ENCODE measurements around the gene FBP1.
"Not testable (repeated sequence)": the region's sequence is repeated elsewhere in the genome, so short reads cannot be mapped to it uniquely, and the experiment has no call there.

Gene FBP1

DNA sequence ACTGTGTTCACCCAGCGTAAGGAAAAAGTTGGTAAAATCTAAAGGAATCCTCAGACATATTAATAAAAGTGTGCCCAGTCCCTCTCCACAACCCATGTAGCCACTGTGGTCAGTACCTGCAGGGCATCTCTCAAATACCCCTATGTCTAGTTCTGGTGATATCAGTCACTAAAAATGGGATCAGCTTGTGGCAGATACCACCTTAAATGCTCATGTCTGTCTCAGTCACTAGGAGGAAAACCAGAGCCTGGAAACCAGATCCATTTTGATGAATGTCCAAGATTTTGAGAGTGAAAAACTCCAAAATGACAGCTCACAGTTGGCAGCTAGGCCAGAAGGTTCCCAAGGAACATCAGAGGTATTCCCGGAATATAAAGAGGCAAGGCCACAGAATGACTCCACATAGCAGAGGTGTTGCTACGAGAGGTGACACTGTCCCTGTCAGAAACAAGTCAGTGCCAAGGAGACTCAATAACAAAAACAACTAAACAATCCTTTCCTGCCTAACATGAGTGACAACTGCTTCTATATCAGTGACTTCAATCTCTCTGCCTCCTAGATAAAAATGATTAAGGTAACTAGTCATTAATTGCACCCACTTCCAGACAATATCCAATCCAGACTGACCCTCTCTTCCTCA is 70.9 kb downstream of the FBP1 start:
- no peak for DNase-seq

DNA sequence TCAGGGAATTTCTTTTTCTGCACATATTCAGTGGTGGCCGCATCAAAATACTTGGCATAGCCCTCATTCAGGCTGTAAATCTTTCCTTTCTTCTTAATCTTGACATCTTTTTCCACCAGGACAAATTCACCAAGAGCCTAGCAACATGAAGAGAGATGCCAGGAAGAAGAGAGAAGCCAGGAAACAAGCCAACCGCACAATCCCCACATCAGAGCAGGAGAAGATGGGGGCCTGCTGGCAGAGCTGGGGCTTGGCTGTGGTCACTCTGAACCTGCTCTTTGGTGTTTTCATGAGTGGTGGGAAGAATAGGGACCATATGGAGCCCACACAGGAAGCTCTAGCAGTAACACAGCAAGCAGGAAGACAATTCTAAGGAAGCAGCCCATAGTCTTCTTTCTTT is 72.0 kb downstream of the FBP1 start:
- DNase-seq: no peak

GRCh38 chr9:94566550-94566949 is 72.8 kb downstream of the FBP1 start:
- no peak for DNase-seq

DNA sequence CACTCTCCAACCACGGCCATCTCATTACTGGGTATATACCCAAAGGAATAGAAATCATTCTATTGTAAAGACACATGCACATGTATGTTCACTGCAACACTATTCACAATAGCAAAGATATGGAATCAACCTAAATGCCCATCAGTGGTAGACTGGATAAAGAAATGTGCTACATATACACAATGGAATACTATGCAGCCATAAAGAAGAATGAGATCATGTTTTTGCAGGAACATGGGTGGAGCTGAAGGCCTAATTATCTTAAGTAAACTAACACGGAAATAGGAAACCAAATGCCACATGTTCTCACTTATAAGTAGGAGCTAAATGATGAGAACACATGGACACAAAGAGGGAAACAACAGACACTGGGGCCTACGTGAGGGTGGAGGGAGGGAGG is 75.0 kb downstream of the FBP1 start:
- DNase-seq: not testable (repeated sequence)

DNA sequence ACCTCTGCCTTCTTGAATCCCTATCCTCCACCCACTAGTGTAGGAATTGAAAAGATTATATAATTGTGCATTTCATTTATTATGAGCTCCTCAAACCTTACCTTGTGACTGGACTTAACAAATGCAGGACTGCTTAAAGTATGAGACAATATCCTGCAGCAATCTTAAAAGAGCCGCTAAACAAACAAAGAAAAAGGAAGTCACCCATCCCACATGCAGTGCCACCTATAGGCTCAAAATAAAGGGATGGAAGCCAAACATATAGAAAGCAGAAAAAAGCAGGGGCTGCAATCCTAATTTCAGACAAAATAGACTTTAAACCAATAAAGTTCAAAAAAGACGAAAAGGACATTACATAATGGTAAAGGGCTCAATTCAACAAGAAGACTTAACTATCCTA is 75.8 kb downstream of the FBP1 start:
- DNase-seq: no peak

- no peak for DNase-seq
Measured at GRCh38 chr9:94560237-94560636, 79.1 kb downstream of the FBP1 start.

GRCh38 chr9:94557376-94557775 is 81.9 kb downstream of the FBP1 start:
- no peak for DNase-seq

DNA sequence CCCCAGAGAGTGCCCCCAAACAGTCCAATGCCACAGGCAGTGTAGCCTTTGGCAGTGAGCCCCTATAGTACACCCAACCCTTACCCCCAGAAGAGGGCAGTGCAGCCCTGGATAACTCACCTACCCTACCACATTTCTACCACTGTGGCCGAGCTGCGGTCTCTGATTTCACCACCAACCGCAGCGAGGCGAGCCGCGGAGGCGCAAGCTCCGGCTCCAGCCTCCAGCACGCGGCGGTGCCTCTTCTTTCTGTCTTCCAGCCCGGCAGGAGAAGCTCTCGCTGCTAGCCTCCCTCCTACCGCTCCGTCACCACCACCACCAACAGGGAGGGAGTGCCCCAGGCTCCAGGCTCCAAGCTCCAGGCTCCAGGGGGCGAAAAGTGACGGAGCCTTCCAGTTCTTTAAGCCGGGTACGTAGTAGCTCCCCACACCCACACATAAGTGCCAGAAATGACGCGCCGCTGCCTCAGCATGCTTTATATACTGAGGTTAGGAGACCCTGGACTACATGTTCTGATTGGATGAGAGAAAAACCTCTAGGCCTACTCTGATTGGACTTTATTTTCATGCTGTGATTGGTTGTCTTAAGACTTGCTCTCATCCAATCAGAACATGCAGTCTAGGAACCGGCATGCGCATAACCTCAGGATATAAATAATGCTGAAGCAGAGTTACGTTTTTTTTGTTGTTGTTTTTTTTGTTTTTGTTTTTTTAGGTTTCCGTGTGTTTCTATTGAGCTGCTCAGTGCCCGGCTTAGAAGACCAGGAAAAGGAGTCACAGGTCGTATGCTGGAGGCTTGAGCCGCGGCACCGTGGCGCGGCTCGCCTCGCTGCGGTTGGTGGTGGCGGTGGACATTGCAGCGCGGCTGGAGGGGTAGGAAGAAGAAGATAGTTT is 84.6 kb downstream of the FBP1 start, which contains the start of gene PCAT7:
Gene PCAT7 (plus strand): TSS at position 645 of the 893 bp plus-strand sequence.
- no peak for DNase-seq

GRCh38 chr9:94554078-94554438 is 85.3 kb downstream of the FBP1 start:
- no peak for DNase-seq

Data from activated CD4-positive, CD25-positive, alpha-beta regulatory T cell (primary cell).